NCI-H128 (cell line): Measurements from ENCODE around the gene ORC1.

Source experiments
- DNase-seq: peaks from one replicate; lab custom pipeline; 2025; ENCODE audit not compliant: unreplicated experiment; lab: John Stamatoyannopoulos, UW

ORC1 gene

DNA sequence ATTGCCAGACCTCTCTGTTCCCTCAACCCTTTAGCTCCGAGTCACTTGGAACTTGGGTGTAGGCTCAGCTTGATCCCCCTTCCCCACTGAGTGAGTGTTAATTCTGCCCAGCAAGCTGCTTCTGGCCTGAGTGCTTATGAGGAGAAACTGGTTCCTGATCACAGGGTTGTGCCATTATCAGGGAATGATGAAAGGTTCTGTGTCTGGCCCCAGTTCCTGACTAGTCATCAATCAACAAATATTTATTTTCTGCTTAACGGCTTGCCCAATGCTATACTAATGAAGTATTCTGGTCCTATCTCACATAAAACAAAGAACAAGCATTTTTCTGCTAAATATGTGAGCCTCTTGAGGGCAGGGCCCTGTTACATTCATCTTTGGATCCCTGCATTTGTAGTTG lies 59.0 kb downstream of the ORC1 start:
- no peak for DNase-seq

DNA sequence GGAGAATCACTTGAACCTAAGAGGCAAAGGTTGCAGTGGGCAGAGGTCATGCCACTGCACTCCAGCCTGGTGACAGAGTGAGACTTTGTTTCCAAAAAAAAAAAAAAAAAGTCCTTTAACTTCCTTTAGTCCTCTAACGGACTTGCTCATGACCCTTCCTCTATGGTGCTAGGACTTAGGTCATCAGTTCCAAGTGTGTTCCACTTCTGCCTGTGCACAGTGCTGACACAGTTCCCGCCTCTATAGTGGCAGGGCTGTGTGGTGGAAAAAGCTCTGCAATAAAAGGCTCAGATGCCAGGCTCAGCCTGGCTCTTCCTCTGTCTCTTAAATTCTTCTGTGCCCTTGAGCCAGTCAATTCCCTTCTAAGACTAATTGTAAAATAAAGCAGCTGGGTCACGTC lies 60.2 kb downstream of the ORC1 start:
- no peak for DNase-seq

DNA sequence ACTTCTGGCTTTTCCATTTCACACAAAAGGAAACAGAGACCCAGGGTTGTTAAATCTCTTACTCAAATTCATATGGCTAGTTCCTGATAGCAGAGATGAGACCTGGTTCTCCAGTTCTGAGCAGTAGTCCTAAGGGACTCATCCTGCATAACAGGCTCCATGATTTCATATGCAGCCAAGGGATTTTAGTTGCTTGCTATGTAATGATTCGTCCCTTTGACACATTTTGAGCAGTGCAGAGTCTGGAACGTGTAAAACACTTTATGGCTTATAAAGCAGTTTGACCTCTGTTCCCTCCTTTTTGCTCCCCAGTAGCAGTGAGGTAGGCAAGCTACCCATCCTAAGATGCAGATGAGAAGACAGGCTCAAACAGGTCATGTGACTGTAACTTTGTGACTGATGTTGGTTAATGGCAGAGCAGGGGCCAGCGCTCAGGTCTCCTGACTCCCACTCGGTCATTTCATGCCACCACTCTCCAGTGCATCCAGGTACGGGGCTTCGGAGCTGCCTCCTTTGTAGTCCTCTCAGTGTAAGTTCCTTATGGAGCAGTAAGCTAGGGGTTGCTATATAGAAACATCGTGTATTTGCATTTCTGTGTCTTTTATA lies 62.5 kb downstream of the ORC1 start:
- no peak for DNase-seq

DNA sequence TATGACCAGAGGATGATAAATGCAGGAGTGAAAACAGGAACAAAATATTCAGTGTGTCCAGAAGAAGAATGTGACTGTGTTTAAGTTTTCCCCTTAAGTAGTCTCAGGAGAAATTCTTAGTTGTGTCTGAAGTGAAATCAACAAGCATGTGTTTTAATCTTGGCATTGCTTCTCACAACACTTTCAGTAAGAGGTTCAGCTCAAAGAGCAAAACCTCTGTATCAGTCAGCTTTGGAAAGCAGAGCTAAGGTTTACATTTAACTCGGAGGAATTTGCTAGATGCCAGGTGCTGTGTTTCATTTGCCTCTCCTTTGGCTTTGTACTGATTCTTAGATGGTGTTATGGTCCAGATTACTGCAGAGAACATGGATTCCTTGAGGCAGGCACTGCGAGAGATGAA lies 66.8 kb downstream of the ORC1 start:
- no peak for DNase-seq

DNA sequence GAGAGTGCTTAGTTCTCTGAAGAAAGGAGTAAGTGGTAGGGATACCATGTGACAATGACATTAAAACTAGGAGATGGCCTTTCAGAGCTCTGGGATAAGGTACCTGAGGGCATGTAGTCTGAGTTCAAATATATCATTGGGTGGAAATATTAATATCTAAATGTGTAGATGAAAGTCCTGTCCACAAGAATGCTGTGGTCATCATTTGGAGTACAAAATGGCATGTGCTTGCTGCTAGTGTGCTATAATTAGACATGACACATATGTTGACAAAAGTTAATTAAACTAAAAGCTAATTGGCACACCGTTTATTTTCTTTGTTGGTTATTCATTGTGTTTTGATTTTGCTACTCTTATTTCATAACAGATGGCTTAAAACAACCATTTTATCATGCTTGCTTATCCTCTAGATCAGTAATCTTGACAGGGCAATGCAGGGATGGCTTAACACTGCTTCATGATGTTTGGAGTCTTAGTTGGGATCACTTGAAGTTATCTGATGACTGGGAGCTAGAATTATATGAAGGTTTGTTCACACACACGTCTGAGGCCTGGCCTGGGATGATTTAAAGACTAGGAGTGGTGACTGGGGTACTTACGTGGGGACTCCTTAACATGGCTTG lies 69.2 kb downstream of the ORC1 start:
- no peak for DNase-seq

DNA sequence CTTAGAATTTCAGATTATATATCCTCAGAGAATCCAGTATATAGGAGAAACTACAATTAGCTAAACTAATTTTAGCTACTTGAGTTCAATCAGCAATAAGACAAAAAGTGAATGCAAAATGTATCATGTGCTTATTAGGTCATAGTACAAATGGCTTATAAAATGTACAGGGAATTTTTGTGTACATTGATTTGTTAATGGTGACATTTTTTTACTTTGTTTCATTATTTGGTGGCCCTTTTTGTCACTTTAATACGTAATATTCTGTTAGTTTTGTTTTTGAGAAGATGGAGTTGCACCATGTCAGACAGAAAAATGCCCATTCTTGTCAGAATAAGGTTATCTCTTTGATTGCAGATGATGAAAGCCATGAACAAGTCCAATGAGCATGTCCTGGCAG lies 71.8 kb downstream of the ORC1 start:
- DNase-seq, result no peak

DNA sequence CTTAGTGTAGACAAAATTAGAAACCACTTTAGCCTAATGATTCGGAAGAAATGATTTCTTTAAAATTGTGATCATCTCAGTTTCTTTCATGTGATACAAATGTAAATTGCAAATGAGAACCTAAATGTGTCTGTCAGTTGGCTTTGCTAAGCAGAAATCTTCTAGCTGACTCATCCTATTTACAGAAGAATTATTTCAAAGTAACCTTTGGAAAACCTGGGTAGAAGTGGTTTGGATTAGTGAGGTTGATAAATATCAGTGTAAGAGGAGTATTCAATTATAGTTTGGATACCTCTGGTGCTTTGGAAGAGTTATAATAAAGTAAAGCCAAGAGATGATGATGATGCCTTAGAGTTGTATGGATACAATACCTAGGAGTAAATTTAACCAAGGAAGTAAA lies 75.6 kb downstream of the ORC1 start:
- DNase-seq, result no peak

DNA sequence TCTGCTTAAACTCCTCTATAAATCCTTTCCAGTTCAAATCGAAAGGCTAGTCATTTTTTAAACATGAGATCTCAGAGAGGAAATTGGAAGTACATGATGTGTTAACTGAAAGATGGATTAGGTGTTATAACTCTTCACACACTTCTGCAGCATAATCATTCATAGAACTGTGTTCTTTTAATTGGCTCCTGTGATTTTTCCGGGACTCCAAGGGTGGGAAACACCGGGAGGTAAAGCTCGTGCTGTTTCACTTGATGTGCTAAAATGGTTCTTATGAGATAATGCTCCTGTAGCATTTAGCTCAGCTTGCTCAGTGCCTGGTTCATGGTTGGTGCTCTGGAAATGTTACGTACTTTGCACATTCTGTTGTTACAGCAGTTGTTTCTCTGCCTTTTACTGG lies 78.4 kb downstream of the ORC1 start:
- DNase-seq, result no peak

DNA sequence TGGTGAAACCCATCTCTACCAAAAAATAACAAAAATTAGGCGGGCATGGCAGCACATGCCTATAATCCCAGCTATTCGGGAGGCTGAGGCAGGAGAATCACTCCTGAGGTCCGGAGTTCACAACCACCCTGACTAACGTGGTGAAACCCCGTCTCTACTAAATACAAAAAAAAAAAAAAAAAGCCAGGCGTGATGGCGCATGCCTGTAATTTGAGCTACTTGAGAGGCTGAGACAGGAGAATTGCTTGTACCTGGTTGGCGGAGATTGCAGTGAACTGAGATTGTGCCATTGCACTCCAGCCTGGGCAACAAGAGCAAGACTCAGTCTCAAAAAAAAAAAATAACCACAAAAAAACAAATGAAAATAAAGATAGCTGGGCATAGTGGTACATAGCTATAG lies 80.5 kb downstream of the ORC1 start:
- no peak for DNase-seq
